Keratinocyte (primary cell): ENCODE results near the gene DIDO1. TPM values are rescaled to one million over a fixed set of nuclear protein-coding genes. Genes with fewer than 3 reads are reported as not detected.

Experiments
- DNase-seq: peaks from one replicate; pipeline ENCODE4 v3.0.0-alpha.2; 2011; ENCODE audit warnings: low read depth, missing footprints, low spot score
- FAIRE-seq: peaks from 2 replicates; lab custom pipeline; 2011; peaks lifted over from hg19 to GRCh38; lab: Jason Lieb, UNC
- H2AFZ ChIP-seq: 2 replicates; pipeline ENCODE4 v1.6.0; 2012; ENCODE audit warnings: low read length, control low read depth, inconsistent platforms; ENCODE audit not compliant: control insufficient read depth
- H3K27ac ChIP-seq: 2 replicates; pipeline ENCODE4 v1.5.1; 2011; ENCODE audit warnings: low read length; ENCODE audit not compliant: control insufficient read depth, insufficient read depth
- H3K27me3 ChIP-seq: 3 replicates; pipeline ENCODE4 v1.6.0; 2011; ENCODE audit warnings: low read length; ENCODE audit not compliant: control insufficient read depth, insufficient read depth; ENCODE audit errors: extremely low read depth
- H3K36me3 ChIP-seq, 2 experiments: 2 replicates in 1 of 2; 3 replicates in 1 of 2; pipeline ENCODE4 v1.5.1; 2011; ENCODE audit warnings: low read length in 2 of 2, mild to moderate bottlenecking in 1 of 2; ENCODE audit not compliant: control insufficient read depth in 2 of 2, insufficient read depth in 2 of 2; ENCODE audit errors: extremely low read depth in 1 of 2
- H3K4me1 ChIP-seq: 3 replicates; pipeline ENCODE4 v1.5.1; 2011; ENCODE audit warnings: low read length; ENCODE audit not compliant: control insufficient read depth, insufficient read depth; ENCODE audit errors: extremely low read depth
- H3K4me2 ChIP-seq: 3 replicates; pipeline ENCODE4 v1.6.0; 2011; ENCODE audit warnings: low read depth, low read length; ENCODE audit not compliant: control insufficient read depth, insufficient read depth; ENCODE audit errors: extremely low read depth
- H3K4me3 ChIP-seq, 3 experiments: fragments of 200-600 bp in 1 of 3; sonication (generic) in 1 of 3; 2 replicates in 2 of 3; 3 replicates in 1 of 3; pipeline ENCODE4 v1.5.1; 2011 to 2016; ENCODE audit warnings: low read length in 3 of 3, mild to moderate bottlenecking in 3 of 3, control low read depth in 2 of 3, inconsistent platforms in 1 of 3, low read depth in 1 of 3, mixed read lengths in 1 of 3, mixed run types in 1 of 3, moderate library complexity in 1 of 3; ENCODE audit not compliant: control insufficient read depth in 2 of 3, insufficient read depth in 2 of 3; ENCODE audit errors: extremely low read depth in 1 of 3
- H3K79me2 ChIP-seq: 2 replicates; pipeline ENCODE4 v1.6.0; 2012; ENCODE audit warnings: low read length; ENCODE audit not compliant: control insufficient read depth, insufficient read depth
- H3K9ac ChIP-seq: 3 replicates; pipeline ENCODE4 v1.6.0; 2011; ENCODE audit warnings: low read length; ENCODE audit not compliant: control insufficient read depth, insufficient read depth; ENCODE audit errors: extremely low read depth
- H3K9me1 ChIP-seq: 3 replicates; pipeline ENCODE4 v1.6.0; 2011; ENCODE audit warnings: low read length; ENCODE audit not compliant: control insufficient read depth, insufficient read depth; ENCODE audit errors: extremely low read depth
- H3K9me3 ChIP-seq: 2 replicates; pipeline ENCODE4 v1.5.1; 2012; ENCODE audit warnings: low read depth, low read length; ENCODE audit not compliant: control insufficient read depth
- H4K20me1 ChIP-seq: 3 replicates; pipeline ENCODE4 v1.6.0; 2011; ENCODE audit warnings: low read length; ENCODE audit not compliant: control insufficient read depth, insufficient read depth; ENCODE audit errors: extremely low read depth
- EZH2 ChIP-seq: IDR thresholded peaks from one replicate; pipeline ENCODE4 v1.6.1; 2012; ENCODE audit warnings: inconsistent platforms, mild to moderate bottlenecking, low read length, moderate library complexity
- dilution Hi-C: fragments of 300-500 bp; cut with MboI; formaldehyde crosslinking; loops from one replicate; pipeline ENCODE4 v1.7.0; 2020; ENCODE audit warnings: low sequenced_read_pairs; ENCODE audit not compliant: extremely low pct_ligation_motif_present
- polyA plus RNA-seq, 5 experiments: library from polyadenylated mRNA; depleted of rRNA in 3 of 5; stranded (reverse) in 3 of 5; stranded (forward) in 1 of 5; unstranded in 1 of 5; fragments of >200 nt; gene quantifications; 1 replicate in 1 of 5; 2 replicates in 3 of 5; 3 replicates in 1 of 5; pipeline versions ENCODE4 v1.2.1 to v1.2.3, GENCODE V29; 2011 to 2012; ENCODE audit warnings: missing spikeins in 2 of 5, low read depth in 1 of 5, low replicate concordance in 1 of 5
- TF ChIP-seq, protein P1 (sequence below), 3 experiments: IDR thresholded peaks in 1 of 3; conservative IDR thresholded peaks in 1 of 3; optimal IDR thresholded peaks in 1 of 3; 2 replicates in 2 of 3; 3 replicates in 1 of 3; pipeline versions ENCODE3 to v1.5.1; 2011; ENCODE audit warnings: low read length in 3 of 3, mild to moderate bottlenecking in 3 of 3, moderate library complexity in 2 of 3, control low read depth in 1 of 3, inconsistent platforms in 1 of 3; ENCODE audit not compliant: insufficient read depth in 2 of 3; ENCODE audit errors: extremely low read depth in 1 of 3

Gene DIDO1
- polyA plus RNA-seq, 1 donor (not counting 4 experiments of a cell fraction or from before 2014, with no cell fraction given), result 14.2 TPM

DNA sequence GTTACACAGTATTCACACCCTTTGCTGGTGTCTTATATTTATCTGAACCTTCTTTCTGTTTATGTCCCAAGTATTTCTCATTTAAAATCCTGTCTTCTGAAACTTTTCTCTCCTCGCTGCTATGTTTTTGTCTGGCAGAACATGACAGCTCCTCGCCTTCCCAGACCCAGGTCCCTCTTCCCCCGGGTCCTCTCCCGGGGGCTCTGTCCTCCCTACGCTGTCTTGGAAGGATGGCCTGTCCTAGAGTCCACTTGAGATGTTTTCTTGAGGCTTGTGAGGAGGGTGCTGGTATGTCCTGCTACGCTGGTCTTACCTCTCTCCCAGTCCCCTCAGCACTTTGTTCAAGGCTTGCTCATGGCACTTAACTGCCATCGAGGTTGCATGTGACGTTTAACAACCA is 17.9 kb upstream of the DIDO1 start:
- no peaks in the 10 kb centered on the region for H4K20me1 ChIP-seq
- no peaks in the 10 kb centered on the region for H3K9me1 ChIP-seq
- H3K9me3 ChIP-seq, result no peaks in the 10 kb centered on the region
- H2AFZ ChIP-seq, result no peak overlapping the region
- peaks cover 36 to 47% of the 10 kb centered on the region in 2 experiments for H3K36me3 ChIP-seq
- H3K27ac ChIP-seq, result no peak overlapping the region
- H3K4me2 ChIP-seq, result no peak overlapping the region
- no peak overlapping the region for H3K4me3 ChIP-seq
- FAIRE-seq (no peak), DNase-seq (no peak)
- TF ChIP-seq, protein P1, sequence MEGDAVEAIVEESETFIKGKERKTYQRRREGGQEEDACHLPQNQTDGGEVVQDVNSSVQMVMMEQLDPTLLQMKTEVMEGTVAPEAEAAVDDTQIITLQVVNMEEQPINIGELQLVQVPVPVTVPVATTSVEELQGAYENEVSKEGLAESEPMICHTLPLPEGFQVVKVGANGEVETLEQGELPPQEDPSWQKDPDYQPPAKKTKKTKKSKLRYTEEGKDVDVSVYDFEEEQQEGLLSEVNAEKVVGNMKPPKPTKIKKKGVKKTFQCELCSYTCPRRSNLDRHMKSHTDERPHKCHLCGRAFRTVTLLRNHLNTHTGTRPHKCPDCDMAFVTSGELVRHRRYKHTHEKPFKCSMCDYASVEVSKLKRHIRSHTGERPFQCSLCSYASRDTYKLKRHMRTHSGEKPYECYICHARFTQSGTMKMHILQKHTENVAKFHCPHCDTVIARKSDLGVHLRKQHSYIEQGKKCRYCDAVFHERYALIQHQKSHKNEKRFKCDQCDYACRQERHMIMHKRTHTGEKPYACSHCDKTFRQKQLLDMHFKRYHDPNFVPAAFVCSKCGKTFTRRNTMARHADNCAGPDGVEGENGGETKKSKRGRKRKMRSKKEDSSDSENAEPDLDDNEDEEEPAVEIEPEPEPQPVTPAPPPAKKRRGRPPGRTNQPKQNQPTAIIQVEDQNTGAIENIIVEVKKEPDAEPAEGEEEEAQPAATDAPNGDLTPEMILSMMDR (optimal IDR thresholded peaks at IDR 0.05 in 1 of 3, IDR thresholded peaks at IDR 0.05 in 1 of 3, conservative IDR thresholded peaks at IDR 0.05 in 1 of 3; ENCODE audit: extremely low read depth in 1 of 3, insufficient read depth in 2 of 3, low read length in 3 of 3), result no peak
- no peak for TF ChIP-seq EZH2
- H3K79me2 ChIP-seq, result peaks cover 33% of the 10 kb centered on the region
- dilution Hi-C loops, result no loop called here
- peaks cover 7% of the 10 kb centered on the region for H3K4me1 ChIP-seq
- H3K9ac ChIP-seq, result no peak overlapping the region
- no peaks in the 10 kb centered on the region for H3K27me3 ChIP-seq

DNA sequence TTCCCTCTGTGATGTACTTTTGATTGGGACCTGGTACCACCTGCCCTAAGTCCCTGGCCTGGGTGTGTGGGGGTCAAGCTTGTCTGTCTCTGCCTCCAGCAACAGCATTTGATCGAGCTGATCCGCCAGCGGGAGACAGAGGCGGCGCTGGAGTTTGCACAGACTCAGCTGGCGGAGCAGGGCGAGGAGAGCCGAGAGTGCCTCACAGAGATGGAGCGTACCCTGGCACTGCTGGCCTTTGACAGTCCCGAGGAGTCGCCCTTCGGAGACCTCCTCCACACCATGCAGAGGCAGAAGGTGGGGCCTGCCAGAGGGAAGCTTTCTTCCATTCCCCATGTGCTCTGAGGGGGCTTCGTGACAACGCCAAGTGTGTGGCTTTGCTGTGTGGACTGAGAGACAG is 17.1 kb upstream of the DIDO1 start:
- no peak for FAIRE-seq
- H3K4me2 ChIP-seq, result no peak overlapping the region
- no peak overlapping the region for H2AFZ ChIP-seq
- no peaks in the 10 kb centered on the region for H4K20me1 ChIP-seq
- H3K9me3 ChIP-seq, result no peaks in the 10 kb centered on the region
- H3K79me2 ChIP-seq, result peaks cover 41% of the 10 kb centered on the region
- H3K9ac ChIP-seq, result no peak overlapping the region
- peaks cover 10% of the 10 kb centered on the region for H3K4me1 ChIP-seq
- DNase-seq, result no peak
- TF ChIP-seq EZH2, result no peak
- TF ChIP-seq, protein P1 (optimal IDR thresholded peaks at IDR 0.05 in 1 of 3, IDR thresholded peaks at IDR 0.05 in 1 of 3, conservative IDR thresholded peaks at IDR 0.05 in 1 of 3; ENCODE audit: extremely low read depth in 1 of 3, insufficient read depth in 2 of 3, low read length in 3 of 3), result no peak
- dilution Hi-C loops, result no loop called here
- no peaks in the 10 kb centered on the region for H3K9me1 ChIP-seq
- no peaks in the 10 kb centered on the region for H3K27me3 ChIP-seq
- H3K36me3 ChIP-seq, result peaks cover 34 to 47% of the 10 kb centered on the region in 2 experiments
- no peak overlapping the region for H3K4me3 ChIP-seq
- no peak overlapping the region for H3K27ac ChIP-seq
